Measurements from ENCODE around the gene CRAMP1. TPM values are rescaled to one million over a fixed set of nuclear protein-coding genes. Genes with fewer than 3 reads are reported as not detected.

Gene CRAMP1
- polyA plus RNA-seq, 1 of the 3 experiments (the other 2 are of a cell fraction) = 9.5 TPM

GRCh38 chr16:1662543-1662942, 50.4 kb downstream of the CRAMP1 start:
- WGBS (ENCODE audit: low lambda C conversion rate) = 85% methylated on average over 7 of the region's 20 CpGs
- ChIA-PET POLR2A (interaction anchor here (0.6 kb wide), 1 partner anchor 117 kb away, joined by 3 read pairs; no protein-coding TSS in a partner anchor), CTCF (no interaction called here)

GRCh38 chr16:1665829-1666228, 53.7 kb downstream of the CRAMP1 start:
- WGBS (ENCODE audit: low lambda C conversion rate) = 96% methylated on average over 9 of the region's 15 CpGs
- TF ChIP-seq ZBTB33 (IDR thresholded peaks at IDR 0.05; ENCODE audit: borderline replicate concordance, low read depth) (no peak), RCOR1 (IDR thresholded peaks at IDR 0.05; ENCODE audit: low read length) (no peak), USF1 (IDR thresholded peaks at IDR 0.05; ENCODE audit: borderline replicate concordance, low read depth) (no peak), NRF1 (IDR thresholded peaks at IDR 0.05; ENCODE audit: low read depth, low read length) (no peak), GABPA (IDR thresholded peaks at IDR 0.05; ENCODE audit: low read depth) (no peak), MXI1 (IDR thresholded peaks at IDR 0.05; ENCODE audit: low read depth, low read length) (no peak), ELF1 (IDR thresholded peaks at IDR 0.05) (no peak), TAF1 (IDR thresholded peaks at IDR 0.05; ENCODE audit: borderline replicate concordance, low read depth, low read length) (no peak), EP300 (IDR thresholded peaks at IDR 0.05; ENCODE audit: borderline replicate concordance in 1 of 2, low read depth in 1 of 2, low read length in 1 of 2) (no peak), TCF12 (IDR thresholded peaks at IDR 0.05) (no peak), IRF3 (IDR thresholded peaks at IDR 0.05; ENCODE audit: low read depth, low read length) (no peak), FOXM1 (IDR thresholded peaks at IDR 0.05; ENCODE audit: low read depth) (no peak)

More at GRCh38 chr16:1662543-1662942, 50.4 kb downstream of the CRAMP1 start:
- Histone ChIP-seq H2AFZ (ENCODE audit: low read depth) (no peak overlapping the region), H3K27me3 (ENCODE audit: insufficient read depth) (no peaks in the 10 kb centered on the region), H3K27ac (ENCODE audit: low read depth in 2 of 2, low read length in 1 of 2) (no peak overlapping the region), H3K4me1 (ENCODE audit: control insufficient read depth in 1 of 2, insufficient read depth in 2 of 2, low read depth in 1 of 2, low read length in 1 of 2) (peaks cover 0 to 2% of the 10 kb centered on the region in 2 experiments; a peak in 1 of 4 replicates), H3K9me2 (no peaks in the 10 kb centered on the region), H3K4me2 (no peak overlapping the region), H3K36me3 (replicated peaks in 1 of 2; ENCODE audit: control insufficient read depth in 1 of 2, insufficient read depth in 2 of 2, low read length in 1 of 2) (peaks cover 22 to 74% of the 10 kb centered on the region in 2 experiments), H3K9me3 (no peaks in the 10 kb centered on the region), H3K4me3 (ENCODE audit: low read depth in 2 of 2, low read length in 1 of 2) (no peak overlapping the region), H4K20me1 (ENCODE audit: insufficient read depth) (no peaks in the 10 kb centered on the region), H3K9ac (no peak overlapping the region), H3F3A (replicated peaks; ENCODE audit: insufficient read depth) (no peaks in the 10 kb centered on the region), H3K79me2 (ENCODE audit: insufficient read depth) (no peaks in the 10 kb centered on the region)
- DNase-seq = no peak
- TF ChIP-seq JUND (IDR thresholded peaks at IDR 0.05) (no peak), MEF2A (IDR thresholded peaks at IDR 0.05; ENCODE audit: borderline replicate concordance, low read depth) (no peak), YY1 (IDR thresholded peaks at IDR 0.05; ENCODE audit: low read depth) (no peak), USF2 (IDR thresholded peaks at IDR 0.05; ENCODE audit: borderline replicate concordance, low read depth, low read length) (no peak), FOSL2 (IDR thresholded peaks at IDR 0.05; ENCODE audit: borderline replicate concordance, low read depth) (no peak), POLR2AphosphoS5 (IDR thresholded peaks at IDR 0.05; ENCODE audit: low read depth, low read length) (no peak), FOXJ3 (CRISPR knock-in tag; IDR thresholded peaks at IDR 0.05) (no peak), USF1 (IDR thresholded peaks at IDR 0.05; ENCODE audit: borderline replicate concordance, low read depth) (no peak), GABPA (IDR thresholded peaks at IDR 0.05; ENCODE audit: low read depth) (no peak), MAX (IDR thresholded peaks at IDR 0.05; ENCODE audit: low read depth) (no peak), FOXM1 (IDR thresholded peaks at IDR 0.05; ENCODE audit: low read depth) (no peak), RXRA (IDR thresholded peaks at IDR 0.05; ENCODE audit: borderline replicate concordance, low read depth) (no peak), EZH2phosphoT487 (IDR thresholded peaks at IDR 0.05; ENCODE audit: borderline replicate concordance, low read depth) (no peak)

More at GRCh38 chr16:1665829-1666228, 53.7 kb downstream of the CRAMP1 start:
- Histone ChIP-seq H3K4me2 (no peak overlapping the region), H3K4me1 (ENCODE audit: control insufficient read depth in 1 of 2, insufficient read depth in 2 of 2, low read depth in 1 of 2, low read length in 1 of 2) (no peaks in the 10 kb centered on the region), H3K36me3 (replicated peaks in 1 of 2; ENCODE audit: control insufficient read depth in 1 of 2, insufficient read depth in 2 of 2, low read length in 1 of 2) (peaks cover 22 to 84% of the 10 kb centered on the region in 2 experiments), H3K9me2 (no peaks in the 10 kb centered on the region), H3K79me2 (ENCODE audit: insufficient read depth) (no peaks in the 10 kb centered on the region), H3F3A (replicated peaks; ENCODE audit: insufficient read depth) (no peaks in the 10 kb centered on the region), H4K20me1 (ENCODE audit: insufficient read depth) (no peaks in the 10 kb centered on the region), H2AFZ (ENCODE audit: low read depth) (no peak overlapping the region), H3K9me3 (no peaks in the 10 kb centered on the region), H3K9ac (no peak overlapping the region), H3K27me3 (ENCODE audit: insufficient read depth) (no peaks in the 10 kb centered on the region), H3K27ac (ENCODE audit: low read depth in 2 of 2, low read length in 1 of 2) (no peak overlapping the region), H3K4me3 (ENCODE audit: low read depth in 2 of 2, low read length in 1 of 2) (no peak overlapping the region)
- ChIA-PET CTCF (no interaction called here), POLR2A (no interaction called here)
- DNase-seq = no peak

Measured in SK-N-SH (cell line).